HepG2 (cell line): ENCODE data around the gene CERS4. TPM values are rescaled to one million over a fixed set of nuclear protein-coding genes. Genes with fewer than 3 reads are reported as not detected.

Source experiments
- GATAD2A ChIP-seq: IDR thresholded peaks from 2 replicates; pipeline ENCODE4 v1.6.1; 2016
- GFI1 ChIP-seq: sonication (generic); formaldehyde crosslinking; IDR thresholded peaks from 2 replicates; pipeline ENCODE4 v1.5.0; 2020; ENCODE audit warnings: missing genetic modification reagents, mild to moderate bottlenecking, borderline replicate concordance
- HOXA3 ChIP-seq: sonication (generic); formaldehyde crosslinking; IDR thresholded peaks from 2 replicates; pipeline ENCODE4 v1.5.0; 2020; ENCODE audit warnings: missing genetic modification reagents
- IRF2 ChIP-seq: IDR thresholded peaks from 2 replicates; pipeline ENCODE4 v1.6.1; 2018; ENCODE audit warnings: missing genetic modification reagents, missing compliant biosample characterization
- KDM1A ChIP-seq: IDR thresholded peaks from 2 replicates; pipeline ENCODE4 v1.6.1; 2016; ENCODE audit warnings: missing compliant biosample characterization
- KDM2A ChIP-seq: sonication (generic); formaldehyde crosslinking; IDR thresholded peaks from 2 replicates; pipeline ENCODE4 v1.4.0; 2020; ENCODE audit warnings: low read depth, missing genetic modification reagents, borderline replicate concordance
- MED1 ChIP-seq: sonication (generic); formaldehyde crosslinking; IDR thresholded peaks from 2 replicates; pipeline ENCODE4 v1.4.0; 2020; ENCODE audit warnings: missing genetic modification reagents
- MTA3 ChIP-seq: sonication (generic); formaldehyde crosslinking; IDR thresholded peaks from 2 replicates; pipeline ENCODE4 v1.4.0; 2020; ENCODE audit warnings: missing genetic modification reagents
- NPAS2 ChIP-seq: sonication (generic); formaldehyde crosslinking; IDR thresholded peaks from 2 replicates; pipeline ENCODE4 v1.8.0; 2022; ENCODE audit warnings: mild to moderate bottlenecking, missing genetic modification reagents, borderline replicate concordance
- PBX3 ChIP-seq: sonication (generic); formaldehyde crosslinking; IDR thresholded peaks from 2 replicates; pipeline ENCODE4 v1.8.1; 2023; ENCODE audit warnings: missing genetic modification reagents, inconsistent platforms, borderline replicate concordance
- RAD21 ChIP-seq: fragments of 450-650 bp; formaldehyde crosslinking; IDR thresholded peaks from 2 replicates; pipeline ENCODE4 v1.5.0; 2020; ENCODE audit warnings: mild to moderate bottlenecking
- REPIN1 ChIP-seq: sonication (generic); formaldehyde crosslinking; IDR thresholded peaks from 2 replicates; pipeline ENCODE4 v1.8.0; 2022; ENCODE audit warnings: missing genetic modification reagents, low read depth, mild to moderate bottlenecking, borderline replicate concordance
- RXRB ChIP-seq: IDR thresholded peaks from 2 replicates; pipeline ENCODE4 v1.6.1; 2016; ENCODE audit warnings: borderline replicate concordance, missing genetic modification reagents, missing compliant biosample characterization
- SNAPC4 ChIP-seq: sonication (generic); formaldehyde crosslinking; IDR thresholded peaks from 2 replicates; pipeline ENCODE4 v1.4.0; 2020; ENCODE audit warnings: mild to moderate bottlenecking, missing genetic modification reagents
- SPEN ChIP-seq: sonication (generic); formaldehyde crosslinking; IDR thresholded peaks from 2 replicates; pipeline ENCODE4 v1.5.1; 2020; ENCODE audit warnings: low read depth, mild to moderate bottlenecking, missing genetic modification reagents
- SRSF9 ChIP-seq: fragments of 200-400 bp; formaldehyde crosslinking; IDR thresholded peaks from 2 replicates; pipeline ENCODE4 v1.6.1; 2018; ENCODE audit warnings: borderline replicate concordance, mild to moderate bottlenecking, low read depth, low read length; ENCODE audit not compliant: insufficient read depth, poor library complexity, severe bottlenecking
- TAF1 ChIP-seq: sonication (generic); formaldehyde crosslinking; IDR thresholded peaks from 2 replicates; pipeline ENCODE4 v1.4.0; 2020; ENCODE audit warnings: missing genetic modification reagents
- THYN1 ChIP-seq: sonication (generic); formaldehyde crosslinking; IDR thresholded peaks from 2 replicates; pipeline ENCODE4 v1.8.1; 2023; ENCODE audit warnings: low read depth, mild to moderate bottlenecking, moderate library complexity, missing genetic modification reagents, borderline replicate concordance
- ZGPAT ChIP-seq: IDR thresholded peaks from 2 replicates; pipeline ENCODE4 v1.6.1; 2016; ENCODE audit warnings: mild to moderate bottlenecking
- ZNF431 ChIP-seq: sonication (generic); formaldehyde crosslinking; IDR thresholded peaks from 2 replicates; pipeline ENCODE4 v1.9.0; 2022; ENCODE audit warnings: missing genetic modification reagents, low read depth, mild to moderate bottlenecking, borderline replicate concordance
- ZNF432 ChIP-seq: sonication (generic); formaldehyde crosslinking; IDR thresholded peaks from 2 replicates; pipeline ENCODE4 v1.5.0; 2020; ENCODE audit warnings: missing genetic modification reagents, mild to moderate bottlenecking, borderline replicate concordance
- ZNF460 ChIP-seq: sonication (generic); formaldehyde crosslinking; IDR thresholded peaks from 2 replicates; pipeline ENCODE4 v1.5.1; 2020; ENCODE audit warnings: missing genetic modification reagents, mild to moderate bottlenecking, borderline replicate concordance
- ZNF547 ChIP-seq: sonication (generic); formaldehyde crosslinking; IDR thresholded peaks from 2 replicates; pipeline ENCODE4 v1.5.1; 2020; ENCODE audit warnings: mild to moderate bottlenecking, missing genetic modification reagents
- polyA plus RNA-seq, 8 experiments: library from polyadenylated mRNA; depleted of rRNA in 3 of 8; stranded (reverse) in 7 of 8; unstranded in 1 of 8; fragments of >200 nt; fragmentation: Illumina TruSeq in 4 of 8; extraction: Trizol in 4 of 8; gene quantifications; 2 replicates each; pipeline versions ENCODE4 v1.2.1 to v1.2.3, GENCODE V29; 2011 to 2016; ENCODE audit warnings: low read depth in 4 of 8, missing spikeins in 1 of 8, mixed read lengths in 1 of 8; ENCODE audit not compliant: insufficient read depth in 1 of 8
- total RNA-seq, 5 experiments: library from RNA; depleted of rRNA; stranded (reverse); fragments of >200 nt; fragmentation: Illumina TruSeq; extraction: Trizol; gene quantifications; 2 replicates each; pipeline ENCODE4 v1.2.3, GENCODE V29; 2016; ENCODE audit warnings: low read depth in 1 of 5

CERS4 gene
- total and polyA plus RNA-seq, 2 of the 13 experiments (the other 11 are each of a cell fraction or from before 2014, with no cell fraction given), result 74.7 to 83.5 TPM

- TF ChIP-seq SRSF9 (no peak), RAD21 (peak; percentile 98), ZNF460 (no peak), REPIN1 (CRISPR knock-in tag) (0 out of 2 replicates have a peak, but pooled peaks have one; percentile 27), HOXA3 (CRISPR knock-in tag) (peak; percentile 15; the same call in 1 of the 2 replicates), RXRB (CRISPR knock-in tag) (peak; percentile 23; the same call in 1 of the 2 replicates), MED1 (CRISPR knock-in tag) (peak; percentile 38; the same call in 1 of the 2 replicates), PBX3 (CRISPR knock-in tag) (no peak), TAF1 (CRISPR knock-in tag) (no peak), NPAS2 (CRISPR knock-in tag) (no peak), SPEN (CRISPR knock-in tag) (no peak), IRF2 (0 out of 2 replicates have a peak, but pooled peaks have one; percentile 32), KDM2A (peak; percentile 72; the same call in 1 of the 2 replicates), ZNF547 (CRISPR knock-in tag) (no peak), KDM1A (CRISPR knock-in tag) (no peak), GFI1 (0 out of 2 replicates have a peak, but pooled peaks have one; percentile 34), THYN1 (CRISPR knock-in tag) (no peak), SNAPC4 (CRISPR knock-in tag) (no peak), ZNF431 (CRISPR knock-in tag) (no peak), MTA3 (CRISPR knock-in tag) (no peak), ZNF432 (CRISPR knock-in tag) (no peak), GATAD2A (CRISPR knock-in tag) (0 out of 2 replicates have a peak, but pooled peaks have one; percentile 50), ZGPAT (CRISPR knock-in tag) (peak; percentile 15; the same call in 1 of the 2 replicates)
Measured at GRCh38 chr19:8252922-8253589, 43.9 kb downstream of the CERS4 start (continued).
